HepG2 (cell line): Measurements from ENCODE around the gene TOX2. TPM values are rescaled to one million over a fixed set of nuclear protein-coding genes. Genes with fewer than 3 reads are reported as not detected.

Experiments used
- FOXK1 ChIP-seq: sonication (generic); formaldehyde crosslinking; IDR thresholded peaks from 2 replicates; pipeline ENCODE4 v1.4.0; 2020; ENCODE audit warnings: low read depth, missing genetic modification reagents, borderline replicate concordance
- GATAD1 ChIP-seq: IDR thresholded peaks from 2 replicates; pipeline ENCODE4 v1.6.1; 2016; ENCODE audit warnings: missing genetic modification reagents, missing compliant biosample characterization
- GTF3A ChIP-seq: sonication (generic); formaldehyde crosslinking; conservative IDR thresholded peaks from 2 replicates; pipeline ENCODE4 v1.4.0; 2020; ENCODE audit warnings: mild to moderate bottlenecking, missing genetic modification reagents
- HNRNPUL1 ChIP-seq: fragments of 200-400 bp; formaldehyde crosslinking; IDR thresholded peaks from 2 replicates; pipeline ENCODE4 v1.6.1; 2017; ENCODE audit warnings: low read depth, mild to moderate bottlenecking, low read length, moderate library complexity
- MAZ ChIP-seq, 2 experiments: sonication (generic) in 1 of 2; formaldehyde crosslinking in 1 of 2; IDR thresholded peaks; 2 replicates each; pipeline versions ENCODE4 v1.5.0 to v1.6.1; 2012 to 2020; ENCODE audit warnings: low read depth in 2 of 2, mild to moderate bottlenecking in 2 of 2, borderline replicate concordance in 1 of 2, improper control_type of control experiment in 1 of 2, low read length in 1 of 2, missing genetic modification reagents in 1 of 2, moderate library complexity in 1 of 2
- MXD4 ChIP-seq: IDR thresholded peaks from 2 replicates; pipeline ENCODE4 v1.6.1; 2016; ENCODE audit warnings: mild to moderate bottlenecking, missing biosample characterization, missing genetic modification reagents
- PHF5A ChIP-seq: IDR thresholded peaks from one replicate; pipeline ENCODE4 v1.6.1; 2018; ENCODE audit warnings: low read depth, missing genetic modification reagents; ENCODE audit not compliant: unreplicated experiment
- SNAPC5 ChIP-seq: sonication (generic); formaldehyde crosslinking; IDR thresholded peaks from 2 replicates; pipeline ENCODE4 v1.8.1; 2023; ENCODE audit warnings: mild to moderate bottlenecking, missing genetic modification reagents, borderline replicate concordance
- SP140L ChIP-seq: sonication (generic); formaldehyde crosslinking; IDR thresholded peaks from 2 replicates; pipeline ENCODE4 v1.4.0; 2020; ENCODE audit warnings: missing genetic modification reagents, borderline replicate concordance
- SRSF4 ChIP-seq: fragments of 200-400 bp; formaldehyde crosslinking; IDR thresholded peaks from one replicate; pipeline ENCODE4 v1.6.1; 2018; ENCODE audit warnings: mild to moderate bottlenecking, low read depth, low read length, moderate library complexity; ENCODE audit not compliant: poor library complexity, severe bottlenecking
- ZBTB26 ChIP-seq: IDR thresholded peaks from 2 replicates; pipeline ENCODE4 v1.6.1; 2016; ENCODE audit warnings: missing compliant biosample characterization, missing genetic modification reagents, borderline replicate concordance
- ZMAT5 ChIP-seq: sonication (generic); formaldehyde crosslinking; IDR thresholded peaks from 2 replicates; pipeline ENCODE4 v1.5.0; 2020; ENCODE audit warnings: mild to moderate bottlenecking, low read depth, missing genetic modification reagents, borderline replicate concordance
- ZMYM4 ChIP-seq: sonication (generic); formaldehyde crosslinking; IDR thresholded peaks from 2 replicates; pipeline ENCODE4 v1.8.1; 2023; ENCODE audit warnings: mild to moderate bottlenecking, missing genetic modification reagents
- ZNF124 ChIP-seq: sonication (generic); formaldehyde crosslinking; IDR thresholded peaks from 2 replicates; pipeline ENCODE4 v1.4.0; 2020; ENCODE audit warnings: missing genetic modification reagents
- ZNF589 ChIP-seq: sonication (generic); formaldehyde crosslinking; conservative IDR thresholded peaks from 2 replicates; pipeline ENCODE4 v1.8.0; 2022; ENCODE audit warnings: mild to moderate bottlenecking, moderate library complexity, missing genetic modification reagents
- ZNF788 ChIP-seq: sonication (generic); formaldehyde crosslinking; IDR thresholded peaks from 2 replicates; pipeline ENCODE4 v1.5.0; 2020; ENCODE audit warnings: mild to moderate bottlenecking, missing genetic modification reagents, borderline replicate concordance
- polyA plus RNA-seq, 8 experiments: library from polyadenylated mRNA; depleted of rRNA in 3 of 8; stranded (reverse) in 7 of 8; unstranded in 1 of 8; fragments of >200 nt; fragmentation: Illumina TruSeq in 4 of 8; extraction: Trizol in 4 of 8; gene quantifications; 2 replicates each; pipeline versions ENCODE4 v1.2.1 to v1.2.3, GENCODE V29; 2011 to 2016; ENCODE audit warnings: low read depth in 4 of 8, missing spikeins in 1 of 8, mixed read lengths in 1 of 8; ENCODE audit not compliant: insufficient read depth in 1 of 8
- total RNA-seq, 5 experiments: library from RNA; depleted of rRNA; stranded (reverse); fragments of >200 nt; fragmentation: Illumina TruSeq; extraction: Trizol; gene quantifications; 2 replicates each; pipeline ENCODE4 v1.2.3, GENCODE V29; 2016; ENCODE audit warnings: low read depth in 1 of 5
- TF ChIP-seq, protein P1 (sequence below): sonication (generic); formaldehyde crosslinking; IDR thresholded peaks from 2 replicates; pipeline ENCODE4 v1.4.0; 2020; ENCODE audit warnings: mild to moderate bottlenecking, missing genetic modification reagents
- TF ChIP-seq, protein P2 (sequence below): sonication (generic); formaldehyde crosslinking; IDR thresholded peaks from 2 replicates; pipeline ENCODE4 v1.5.1; 2020; ENCODE audit warnings: mild to moderate bottlenecking, moderate library complexity, missing genetic modification reagents
- TF ChIP-seq, protein P3 (sequence below): sonication (generic); formaldehyde crosslinking; conservative IDR thresholded peaks from 2 replicates; pipeline ENCODE4 v1.4.0; 2020; ENCODE audit warnings: missing genetic modification reagents
- TF ChIP-seq, protein P4 (sequence below): sonication (generic); formaldehyde crosslinking; IDR thresholded peaks from 2 replicates; pipeline ENCODE4 v1.4.0; 2020; ENCODE audit warnings: missing genetic modification reagents, mild to moderate bottlenecking, borderline replicate concordance

The TOX2 gene
- total and polyA plus RNA-seq, 2 of the 13 experiments (the other 11 are each of a cell fraction or from before 2014, with no cell fraction given), result not detected

- TF ChIP-seq ZBTB26 (CRISPR knock-in tag) (peak; percentile 65; the same call in 1 of the 2 replicates), ZNF589 (CRISPR knock-in tag) (peak; percentile 79; the same call in 1 of the 2 replicates), GATAD1 (no peak), SNAPC5 (no peak; the same call in 1 of the 2 replicates), ZNF788 (CRISPR knock-in tag) (peak; percentile 50; the same call in 1 of the 2 replicates), PHF5A (CRISPR knock-in tag) (peak; percentile 65), ZMYM4 (CRISPR knock-in tag) (peak; percentile 55; the same call in 1 of the 2 replicates), MAZ (IDR thresholded peaks at IDR 0.05; ENCODE audit: borderline replicate concordance, low read depth, low read length) (no peak), MAZ (CRISPR knock-in tag; IDR thresholded peaks at IDR 0.05; ENCODE audit: low read depth) (no peak), HNRNPUL1 (no peak), SP140L (no peak), ZNF124 (CRISPR knock-in tag) (no peak), ZMAT5 (CRISPR knock-in tag) (no peak), GTF3A (CRISPR knock-in tag) (no peak), MXD4 (0 out of 2 replicates have a peak, but pooled peaks have one; percentile 54), SRSF4 (no peak), FOXK1 (CRISPR knock-in tag) (peak; percentile 93; the same call in 1 of the 2 replicates)
- TF ChIP-seq, protein P1, sequence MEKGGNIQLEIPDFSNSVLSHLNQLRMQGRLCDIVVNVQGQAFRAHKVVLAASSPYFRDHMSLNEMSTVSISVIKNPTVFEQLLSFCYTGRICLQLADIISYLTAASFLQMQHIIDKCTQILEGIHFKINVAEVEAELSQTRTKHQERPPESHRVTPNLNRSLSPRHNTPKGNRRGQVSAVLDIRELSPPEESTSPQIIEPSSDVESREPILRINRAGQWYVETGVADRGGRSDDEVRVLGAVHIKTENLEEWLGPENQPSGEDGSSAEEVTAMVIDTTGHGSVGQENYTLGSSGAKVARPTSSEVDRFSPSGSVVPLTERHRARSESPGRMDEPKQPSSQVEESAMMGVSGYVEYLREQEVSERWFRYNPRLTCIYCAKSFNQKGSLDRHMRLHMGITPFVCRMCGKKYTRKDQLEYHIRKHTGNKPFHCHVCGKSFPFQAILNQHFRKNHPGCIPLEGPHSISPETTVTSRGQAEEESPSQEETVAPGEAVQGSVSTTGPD (CRISPR knock-in tag), result no peak
- TF ChIP-seq, protein P2, sequence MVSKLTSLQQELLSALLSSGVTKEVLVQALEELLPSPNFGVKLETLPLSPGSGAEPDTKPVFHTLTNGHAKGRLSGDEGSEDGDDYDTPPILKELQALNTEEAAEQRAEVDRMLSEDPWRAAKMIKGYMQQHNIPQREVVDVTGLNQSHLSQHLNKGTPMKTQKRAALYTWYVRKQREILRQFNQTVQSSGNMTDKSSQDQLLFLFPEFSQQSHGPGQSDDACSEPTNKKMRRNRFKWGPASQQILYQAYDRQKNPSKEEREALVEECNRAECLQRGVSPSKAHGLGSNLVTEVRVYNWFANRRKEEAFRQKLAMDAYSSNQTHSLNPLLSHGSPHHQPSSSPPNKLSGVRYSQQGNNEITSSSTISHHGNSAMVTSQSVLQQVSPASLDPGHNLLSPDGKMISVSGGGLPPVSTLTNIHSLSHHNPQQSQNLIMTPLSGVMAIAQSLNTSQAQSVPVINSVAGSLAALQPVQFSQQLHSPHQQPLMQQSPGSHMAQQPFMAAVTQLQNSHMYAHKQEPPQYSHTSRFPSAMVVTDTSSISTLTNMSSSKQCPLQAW, result peak; percentile 82
- TF ChIP-seq, protein P3, sequence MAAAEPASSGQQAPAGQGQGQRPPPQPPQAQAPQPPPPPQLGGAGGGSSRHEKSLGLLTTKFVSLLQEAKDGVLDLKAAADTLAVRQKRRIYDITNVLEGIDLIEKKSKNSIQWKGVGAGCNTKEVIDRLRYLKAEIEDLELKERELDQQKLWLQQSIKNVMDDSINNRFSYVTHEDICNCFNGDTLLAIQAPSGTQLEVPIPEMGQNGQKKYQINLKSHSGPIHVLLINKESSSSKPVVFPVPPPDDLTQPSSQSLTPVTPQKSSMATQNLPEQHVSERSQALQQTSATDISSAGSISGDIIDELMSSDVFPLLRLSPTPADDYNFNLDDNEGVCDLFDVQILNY (CRISPR knock-in tag), result no peak
- TF ChIP-seq, protein P4, sequence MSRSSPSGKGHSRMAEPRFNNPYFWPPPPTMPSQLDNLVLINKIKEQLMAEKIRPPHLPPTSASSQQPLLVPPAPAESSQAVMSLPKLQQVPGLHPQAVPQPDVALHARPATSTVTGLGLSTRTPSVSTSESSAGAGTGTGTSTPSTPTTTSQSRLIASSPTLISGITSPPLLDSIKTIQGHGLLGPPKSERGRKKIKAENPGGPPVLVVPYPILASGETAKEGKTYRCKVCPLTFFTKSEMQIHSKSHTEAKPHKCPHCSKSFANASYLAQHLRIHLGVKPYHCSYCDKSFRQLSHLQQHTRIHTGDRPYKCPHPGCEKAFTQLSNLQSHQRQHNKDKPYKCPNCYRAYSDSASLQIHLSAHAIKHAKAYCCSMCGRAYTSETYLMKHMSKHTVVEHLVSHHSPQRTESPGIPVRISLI (CRISPR knock-in tag), result no peak
Measured at GRCh38 chr20:43959079-43959919, 44.6 kb downstream of the TOX2 start (continued).
